ENCODE results near the gene MLH3.

- no peak for TF ChIP-seq CTCF (IDR thresholded peaks at IDR 0.05; ENCODE audit: insufficient read depth, low read depth, low read length)
- TF ChIP-seq EZH2 (IDR thresholded peaks at IDR 0.05; ENCODE audit: insufficient read depth, low read length): no peak
These were observed 17.2 kb upstream of the MLH3 start for GRCh38 chr14:75068294-75069120.

Data from astrocyte (in vitro differentiated cells and primary cell).